GM12872 (cell line): ENCODE results near the gene SEMA3D.

ENCODE experiments used
- CTCF ChIP-seq: IDR thresholded peaks from 3 replicates; pipeline ENCODE4 v1.5.1; 2011; ENCODE audit warnings: low read depth, mild to moderate bottlenecking, low read length, moderate library complexity; ENCODE audit not compliant: insufficient read depth

Gene SEMA3D

GRCh38 chr7:85097844-85098243 lies 89.0 kb downstream of the SEMA3D start:
- TF ChIP-seq CTCF, result no peak

- no peak for TF ChIP-seq CTCF
Observed at GRCh38 chr7:85095806-85096205, 91.0 kb downstream of the SEMA3D start.

- no peak for TF ChIP-seq CTCF
Observed at GRCh38 chr7:85095366-85095765, 91.5 kb downstream of the SEMA3D start.

- no peak for TF ChIP-seq CTCF
Observed at GRCh38 chr7:85094046-85094725, 92.7 kb downstream of the SEMA3D start.

GRCh38 chr7:85091565-85091928 lies 95.3 kb downstream of the SEMA3D start:
- no peak for TF ChIP-seq CTCF

- TF ChIP-seq CTCF, result no peak
Observed at GRCh38 chr7:85090919-85091564, 95.8 kb downstream of the SEMA3D start.

- TF ChIP-seq CTCF, result no peak
Observed at GRCh38 chr7:85090143-85090542, 96.7 kb downstream of the SEMA3D start.
